ENCODE results near the gene HERC5. TPM values are rescaled to one million over a fixed set of nuclear protein-coding genes. Genes with fewer than 3 reads are reported as not detected.
"Not testable (repeated sequence)": the region's sequence is repeated elsewhere in the genome, so short reads cannot be mapped to it uniquely, and the experiment has no call there.

The HERC5 gene
- total RNA-seq, 1 donor from 2014 or later: 6.6 TPM

GRCh38 chr4:88539322-88540068, 82.6 kb downstream of the HERC5 start:
- H3K36me3 ChIP-seq (ENCODE audit: control insufficient read depth, insufficient read depth, low read length); H3K4me3 ChIP-seq (ENCODE audit: low read depth, low read length); DNase-seq (ENCODE audit: low read depth); H3K27me3 ChIP-seq (ENCODE audit: control insufficient read depth, insufficient read depth, low read length): not testable (repeated sequence)
- TF ChIP-seq CTCF (IDR thresholded peaks at IDR 0.05; ENCODE audit: insufficient read depth, low read length, poor library complexity, severe bottlenecking): peak; percentile 54

- H3K4me3 ChIP-seq (ENCODE audit: low read depth, low read length): no peak overlapping the region
- DNase-seq (ENCODE audit: low read depth): no peak
- H3K27me3 ChIP-seq (ENCODE audit: control insufficient read depth, insufficient read depth, low read length): no peaks in the 10 kb centered on the region
- no peaks in the 10 kb centered on the region for H3K36me3 ChIP-seq (ENCODE audit: control insufficient read depth, insufficient read depth, low read length)
- TF ChIP-seq CTCF (IDR thresholded peaks at IDR 0.05; ENCODE audit: insufficient read depth, low read length, poor library complexity, severe bottlenecking): no peak
Observed at GRCh38 chr4:88549815-88550214, 92.9 kb downstream of the HERC5 start.

Other genes with a start within 250 kb of the HERC5 start
- gene PPM1K, start 172.6 kb upstream of the HERC5 start, total RNA-seq: 9.0 and 11.0 TPM in 2 replicates
- gene HERC6, start 78.3 kb upstream of the HERC5 start, total RNA-seq: 12.0 and 16.4 TPM in 2 replicates
- 79.5 and 88.2 TPM in 2 replicates for gene PYURF, start 66.7 kb downstream of the HERC5 start, total RNA-seq
- gene HERC3, start 135.4 kb downstream of the HERC5 start, total RNA-seq: 6.6 and 7.2 TPM in 2 replicates
- gene NAP1L5, start 240.7 kb downstream of the HERC5 start, total RNA-seq: 0.96 and 2.5 TPM in 2 replicates

Measured in kidney epithelial cell (primary cell).